Measurements from ENCODE around the gene COG1. TPM values are rescaled to one million over a fixed set of nuclear protein-coding genes. Genes with fewer than 3 reads are reported as not detected.
"Not testable (repeated sequence)": the region's sequence is repeated elsewhere in the genome, so short reads cannot be mapped to it uniquely, and the experiment has no call there.

Gene COG1, protein sequence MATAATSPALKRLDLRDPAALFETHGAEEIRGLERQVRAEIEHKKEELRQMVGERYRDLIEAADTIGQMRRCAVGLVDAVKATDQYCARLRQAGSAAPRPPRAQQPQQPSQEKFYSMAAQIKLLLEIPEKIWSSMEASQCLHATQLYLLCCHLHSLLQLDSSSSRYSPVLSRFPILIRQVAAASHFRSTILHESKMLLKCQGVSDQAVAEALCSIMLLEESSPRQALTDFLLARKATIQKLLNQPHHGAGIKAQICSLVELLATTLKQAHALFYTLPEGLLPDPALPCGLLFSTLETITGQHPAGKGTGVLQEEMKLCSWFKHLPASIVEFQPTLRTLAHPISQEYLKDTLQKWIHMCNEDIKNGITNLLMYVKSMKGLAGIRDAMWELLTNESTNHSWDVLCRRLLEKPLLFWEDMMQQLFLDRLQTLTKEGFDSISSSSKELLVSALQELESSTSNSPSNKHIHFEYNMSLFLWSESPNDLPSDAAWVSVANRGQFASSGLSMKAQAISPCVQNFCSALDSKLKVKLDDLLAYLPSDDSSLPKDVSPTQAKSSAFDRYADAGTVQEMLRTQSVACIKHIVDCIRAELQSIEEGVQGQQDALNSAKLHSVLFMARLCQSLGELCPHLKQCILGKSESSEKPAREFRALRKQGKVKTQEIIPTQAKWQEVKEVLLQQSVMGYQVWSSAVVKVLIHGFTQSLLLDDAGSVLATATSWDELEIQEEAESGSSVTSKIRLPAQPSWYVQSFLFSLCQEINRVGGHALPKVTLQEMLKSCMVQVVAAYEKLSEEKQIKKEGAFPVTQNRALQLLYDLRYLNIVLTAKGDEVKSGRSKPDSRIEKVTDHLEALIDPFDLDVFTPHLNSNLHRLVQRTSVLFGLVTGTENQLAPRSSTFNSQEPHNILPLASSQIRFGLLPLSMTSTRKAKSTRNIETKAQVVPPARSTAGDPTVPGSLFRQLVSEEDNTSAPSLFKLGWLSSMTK
- total RNA-seq = 31.4 and 31.5 TPM in 2 replicates

DNA sequence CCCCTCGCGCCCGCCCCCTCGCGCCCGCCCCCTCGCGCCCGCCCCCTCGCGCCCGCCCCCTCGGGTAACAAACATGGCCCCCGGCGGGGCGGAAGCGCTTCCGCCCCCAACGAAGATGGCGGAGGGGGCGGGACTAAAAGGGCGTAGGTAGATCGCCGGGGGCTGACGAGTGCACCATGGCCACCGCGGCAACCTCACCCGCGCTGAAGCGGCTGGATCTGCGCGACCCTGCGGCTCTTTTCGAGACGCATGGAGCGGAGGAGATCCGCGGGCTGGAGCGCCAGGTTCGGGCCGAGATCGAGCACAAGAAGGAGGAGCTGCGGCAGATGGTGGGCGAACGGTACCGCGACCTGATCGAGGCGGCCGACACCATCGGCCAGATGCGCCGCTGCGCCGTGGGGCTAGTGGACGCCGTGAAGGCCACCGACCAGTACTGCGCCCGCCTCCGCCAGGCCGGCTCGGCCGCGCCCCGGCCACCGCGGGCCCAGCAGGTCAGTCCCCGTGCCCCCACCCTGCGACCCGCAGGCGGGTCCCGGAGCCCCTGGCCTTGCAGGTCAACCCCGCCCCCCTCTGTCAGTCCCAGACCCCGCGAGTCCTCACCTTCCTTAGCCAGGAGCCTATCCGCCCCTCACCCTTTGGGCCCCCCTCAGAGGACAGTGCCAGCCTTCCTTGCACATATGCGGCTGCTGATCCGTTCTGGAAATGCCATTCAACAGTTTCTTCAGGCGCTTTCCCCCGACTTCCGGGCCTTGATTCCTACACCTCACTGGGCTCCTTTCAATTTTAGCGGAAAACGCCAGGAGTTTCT is at the start of gene COG1:
Gene COG1 (plus strand): TSS at position 162 of the 808 bp plus-strand sequence. CDS start 15 bp downstream, at position 177.
- no peaks in the 10 kb centered on the region for H3K27me3 Mint-ChIP-seq (ENCODE audit: low read depth)

DNA sequence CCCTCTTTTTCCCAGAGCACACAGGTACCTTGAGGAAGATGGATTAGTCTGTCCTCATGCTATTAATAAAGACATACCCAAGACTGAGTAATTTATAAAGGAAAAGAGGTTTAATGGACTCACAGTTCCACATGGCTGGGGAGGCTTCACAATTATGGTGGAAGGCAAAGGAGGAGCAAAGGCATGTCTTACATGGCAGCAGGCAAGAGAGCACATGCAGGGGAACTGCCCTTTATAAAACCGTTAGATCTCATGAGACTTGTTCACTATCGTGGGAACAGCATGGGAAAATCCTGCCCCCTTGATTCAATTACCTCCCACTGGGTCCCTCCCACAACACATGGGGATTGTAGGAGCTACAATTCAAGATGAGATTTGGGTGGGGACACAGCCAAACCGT is 48.6 kb upstream of the COG1 start:
- intact Hi-C loops (cut with micrococcal nuclease); H3K27ac Mint-ChIP-seq; H3K36me3 Mint-ChIP-seq (ENCODE audit: low read depth); H3K4me3 Mint-ChIP-seq (ENCODE audit: low read depth); DNase-seq (ENCODE audit: low spot score): not testable (repeated sequence)
- peaks cover 13% of the 10 kb centered on the region for H3K27me3 Mint-ChIP-seq (ENCODE audit: low read depth)
- H3K4me1 Mint-ChIP-seq (ENCODE audit: low read depth) = peaks cover 13% of the 10 kb centered on the region
- peaks cover 33% of the 10 kb centered on the region for H3K9me3 Mint-ChIP-seq

More for the DNA sequence above, at the start of gene COG1:
- intact Hi-C loops (cut with micrococcal nuclease) = loop anchor here (1.0 to 5.0 kb wide), 3 partner anchors 39 to 600 kb away; partner anchors contain the start of gene CDC42EP4
- peaks cover 15% of the 10 kb centered on the region for H3K4me1 Mint-ChIP-seq (ENCODE audit: low read depth)
- peak; percentile 56 for DNase-seq (ENCODE audit: low spot score)
- peak within 1 kb of the TSS; percentile 94 for H3K27ac Mint-ChIP-seq
- peak within 1 kb of the TSS; percentile 93 for H3K4me3 Mint-ChIP-seq (ENCODE audit: low read depth)
- H3K9me3 Mint-ChIP-seq = no peaks in the 10 kb centered on the region
- H3K36me3 Mint-ChIP-seq (ENCODE audit: low read depth) = peaks cover 29% of the 10 kb centered on the region

DNA sequence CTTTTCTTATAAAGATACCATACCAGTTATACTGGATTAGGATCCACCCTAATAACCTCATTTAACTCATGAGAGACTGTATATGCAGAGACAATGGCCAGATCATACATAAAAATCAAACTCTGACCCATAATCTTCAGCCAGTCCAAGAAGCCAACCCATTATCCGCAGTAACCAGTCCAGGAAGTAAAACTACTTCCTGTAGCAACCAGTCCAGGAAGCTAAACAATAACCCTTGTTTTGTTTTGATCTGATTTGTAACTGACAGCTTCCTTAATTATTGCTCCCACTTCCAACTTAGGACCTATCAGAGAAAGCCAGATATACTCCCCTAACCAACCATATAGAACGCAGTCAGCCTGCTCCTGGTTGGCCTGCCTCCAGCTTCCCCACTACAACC is 47.2 kb upstream of the COG1 start:
- H3K27me3 Mint-ChIP-seq (ENCODE audit: low read depth) = peaks cover 16% of the 10 kb centered on the region
- H3K4me1 Mint-ChIP-seq (ENCODE audit: low read depth) = peaks cover 15% of the 10 kb centered on the region
- no peak for DNase-seq (ENCODE audit: low spot score)
- H3K36me3 Mint-ChIP-seq (ENCODE audit: low read depth) = no peaks in the 10 kb centered on the region
- no peak overlapping the region for H3K27ac Mint-ChIP-seq
- intact Hi-C loops (cut with micrococcal nuclease) = no loop called here
- peaks cover 40% of the 10 kb centered on the region for H3K9me3 Mint-ChIP-seq
- no peak overlapping the region for H3K4me3 Mint-ChIP-seq (ENCODE audit: low read depth)

DNA sequence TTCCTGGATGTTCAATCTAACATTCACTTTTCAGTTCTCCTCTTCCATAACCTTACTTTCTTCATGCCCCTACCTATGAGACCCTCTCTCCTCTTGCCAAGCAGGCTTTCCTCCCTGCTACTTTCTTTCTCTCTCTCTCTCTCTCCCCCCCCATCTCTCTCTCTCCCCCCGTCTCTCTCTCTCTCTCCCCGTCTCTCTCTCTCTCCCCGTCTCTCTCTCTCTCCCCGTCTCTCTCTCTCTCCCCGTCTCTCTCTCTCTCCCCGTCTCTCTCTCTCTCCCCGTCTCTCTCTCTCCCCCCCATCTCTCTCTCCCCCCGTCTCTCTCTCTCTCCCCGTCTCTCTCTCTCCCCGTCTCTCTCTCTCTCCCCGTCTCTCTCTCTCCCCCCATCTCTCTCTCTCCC is 45.1 kb upstream of the COG1 start:
- DNase-seq (ENCODE audit: low spot score); H3K27ac Mint-ChIP-seq; H3K4me3 Mint-ChIP-seq (ENCODE audit: low read depth); H3K36me3 Mint-ChIP-seq (ENCODE audit: low read depth); intact Hi-C loops (cut with micrococcal nuclease): not testable (repeated sequence)
- H3K27me3 Mint-ChIP-seq (ENCODE audit: low read depth) = peaks cover 20% of the 10 kb centered on the region
- peaks cover 17% of the 10 kb centered on the region for H3K4me1 Mint-ChIP-seq (ENCODE audit: low read depth)
- H3K9me3 Mint-ChIP-seq = peaks cover 38% of the 10 kb centered on the region

DNA sequence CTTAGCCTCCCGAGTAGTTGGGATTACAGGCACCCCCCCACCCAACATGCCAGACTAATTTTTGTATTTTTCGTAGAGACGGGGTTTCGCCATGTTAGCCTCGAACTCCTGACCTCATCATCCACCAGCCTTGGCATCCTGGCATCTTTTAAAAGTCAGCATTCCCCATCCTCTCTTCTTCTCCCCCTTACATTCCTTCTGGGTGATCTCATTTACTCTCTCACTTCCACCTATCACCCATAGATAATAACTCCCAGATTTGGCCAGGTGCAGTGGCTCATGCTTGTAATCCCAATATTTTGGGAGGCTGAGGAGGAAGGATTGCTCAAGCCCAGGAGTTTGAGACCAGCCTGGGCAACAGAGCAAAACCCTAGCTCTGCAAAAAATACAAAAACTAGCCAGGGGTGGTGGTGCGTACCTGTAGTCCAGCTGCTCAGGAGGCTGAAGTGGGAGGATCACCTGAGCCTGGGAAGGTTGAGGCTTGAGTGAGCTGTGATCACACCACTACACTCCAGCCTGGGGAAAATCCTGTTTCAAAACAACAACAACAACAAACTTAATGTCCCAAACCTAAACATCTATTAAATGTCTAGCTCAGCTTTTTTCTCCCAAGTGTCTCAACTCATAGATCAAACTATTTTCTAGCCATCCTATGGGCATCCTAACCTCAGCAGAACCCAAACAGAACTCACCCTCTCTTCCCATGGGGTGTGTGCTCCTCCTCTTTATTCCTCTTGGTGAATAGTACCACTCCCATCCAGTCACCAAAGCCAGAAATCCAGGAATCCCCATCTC is 44.1 kb upstream of the COG1 start:
- H3K4me1 Mint-ChIP-seq (ENCODE audit: low read depth) = peaks cover 8% of the 10 kb centered on the region
- H3K27me3 Mint-ChIP-seq (ENCODE audit: low read depth) = peaks cover 20% of the 10 kb centered on the region
- no peaks in the 10 kb centered on the region for H3K36me3 Mint-ChIP-seq (ENCODE audit: low read depth)
- DNase-seq (ENCODE audit: low spot score) = no peak
- intact Hi-C loops (cut with micrococcal nuclease) = no loop called here
- H3K27ac Mint-ChIP-seq = no peak overlapping the region
- peaks cover 31% of the 10 kb centered on the region for H3K9me3 Mint-ChIP-seq
- no peak overlapping the region for H3K4me3 Mint-ChIP-seq (ENCODE audit: low read depth)

DNA sequence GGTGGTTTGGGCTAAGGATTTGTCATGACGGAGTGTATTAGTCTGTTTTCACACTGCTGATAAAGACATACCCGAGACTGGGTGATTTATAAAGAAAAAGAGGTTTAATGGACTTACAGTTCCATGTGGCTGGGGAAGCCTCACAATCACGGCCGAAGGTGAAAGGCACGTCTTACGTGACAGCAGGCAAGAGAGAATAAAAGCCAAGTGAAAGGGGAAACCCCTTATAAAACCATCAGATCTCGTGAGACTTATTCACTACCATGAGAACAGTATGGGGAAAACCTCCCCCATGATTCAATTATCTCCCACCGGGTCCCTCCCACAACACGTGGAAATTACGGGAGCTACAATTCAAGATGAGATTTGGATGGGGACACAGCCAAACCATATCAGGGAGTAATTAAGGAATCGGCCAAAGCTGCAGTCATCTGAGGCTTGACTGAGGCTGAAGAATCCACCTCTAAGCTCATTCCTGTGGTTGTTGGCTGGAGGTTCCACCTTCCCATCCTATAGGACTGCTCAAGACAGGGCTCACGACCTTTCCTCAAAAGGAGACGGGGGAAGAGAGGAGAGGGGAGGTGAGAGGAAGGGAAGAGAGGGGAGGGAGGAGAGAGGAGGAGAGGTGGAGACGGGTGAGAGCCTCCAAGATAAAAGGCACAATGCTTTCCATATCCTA is 42.1 kb upstream of the COG1 start:
- Mint-ChIP-seq H3K27me3 (ENCODE audit: low read depth) (peaks cover 23% of the 10 kb centered on the region), H3K9me3 (peaks cover 14% of the 10 kb centered on the region)
- H3K4me3 Mint-ChIP-seq (ENCODE audit: low read depth); H3K4me1 Mint-ChIP-seq (ENCODE audit: low read depth); DNase-seq (ENCODE audit: low spot score); intact Hi-C loops (cut with micrococcal nuclease); H3K36me3 Mint-ChIP-seq (ENCODE audit: low read depth); H3K27ac Mint-ChIP-seq: not testable (repeated sequence)

DNA sequence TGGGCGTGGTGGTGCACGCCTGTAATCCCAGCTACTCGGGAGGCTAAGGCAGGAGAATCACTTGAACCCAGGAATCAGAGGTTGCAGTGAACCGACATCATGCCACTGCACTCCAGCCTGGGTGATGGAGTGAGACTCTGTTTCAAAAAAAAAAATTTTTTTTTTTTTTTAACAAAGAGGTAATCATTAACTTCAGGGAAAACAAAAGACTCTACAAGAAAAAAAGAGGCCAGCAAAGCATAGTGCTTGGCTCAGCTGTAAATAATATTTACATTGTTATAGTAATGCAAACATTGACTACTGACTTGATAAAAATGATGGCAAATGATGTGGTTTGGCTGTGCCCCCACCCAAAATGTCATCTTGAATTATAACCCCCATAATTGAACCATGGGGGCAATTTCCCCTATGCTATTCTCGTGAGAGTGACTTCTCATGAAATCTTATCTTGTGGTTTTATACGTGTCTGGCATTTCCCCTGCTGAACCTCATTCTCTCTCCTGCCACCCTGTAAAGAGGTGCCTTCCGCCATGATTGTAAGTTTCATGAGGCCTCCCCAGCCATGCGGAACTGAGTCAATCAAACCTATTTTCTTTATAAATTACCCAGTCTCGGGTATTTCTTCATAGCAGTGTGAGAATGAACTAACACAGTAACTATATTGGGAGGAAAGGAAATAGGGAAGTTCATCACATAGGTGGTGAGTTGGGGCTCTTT is 40.8 kb upstream of the COG1 start:
- Mint-ChIP-seq H3K9me3 (peaks cover 10% of the 10 kb centered on the region), H3K4me1 (ENCODE audit: low read depth) (peaks cover 9% of the 10 kb centered on the region), H3K27ac (no peak overlapping the region), H3K27me3 (ENCODE audit: low read depth) (peaks cover 23% of the 10 kb centered on the region), H3K36me3 (ENCODE audit: low read depth) (no peaks in the 10 kb centered on the region), H3K4me3 (ENCODE audit: low read depth) (no peak overlapping the region)
- intact Hi-C loops (cut with micrococcal nuclease) = no loop called here
- no peak for DNase-seq (ENCODE audit: low spot score)

DNA sequence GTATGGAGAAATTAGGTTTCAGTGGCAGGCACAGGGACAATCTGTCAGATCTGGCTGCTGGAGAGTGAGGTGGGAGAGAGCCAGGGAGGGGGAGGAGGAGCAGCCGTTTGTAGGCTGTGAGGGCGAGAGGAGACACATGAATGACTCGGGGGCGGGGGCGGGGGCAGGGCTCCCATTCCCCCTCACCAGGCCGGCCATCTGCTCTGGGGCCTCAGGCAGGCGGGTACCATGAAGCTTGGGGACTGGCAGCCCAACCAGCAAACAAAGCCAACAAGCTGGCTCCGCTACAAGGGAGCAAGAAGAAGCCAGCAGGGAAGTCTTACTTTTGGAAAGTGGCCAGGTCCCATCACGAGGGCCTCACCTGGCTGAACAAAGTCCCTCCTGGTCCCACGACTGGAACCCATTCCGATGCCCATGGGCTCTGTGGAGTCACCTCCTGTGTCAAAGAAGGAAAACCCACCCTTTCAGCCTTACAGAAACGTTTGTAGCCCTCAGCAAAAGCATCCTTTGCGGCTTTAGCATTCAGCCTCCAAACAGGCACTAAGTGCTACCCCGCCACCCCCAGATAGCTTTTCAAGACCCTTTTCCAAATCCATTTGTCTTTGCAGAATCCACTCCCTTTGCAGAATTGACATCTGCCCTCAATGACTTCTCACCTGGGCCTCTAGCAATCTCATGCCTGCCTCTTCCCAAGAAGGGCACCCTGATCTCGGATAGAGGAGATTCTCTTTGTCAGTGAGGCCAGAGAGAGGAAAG is 37.3 kb upstream of the COG1 start:
- Mint-ChIP-seq H3K27me3 (ENCODE audit: low read depth) (peaks cover 16% of the 10 kb centered on the region), H3K36me3 (ENCODE audit: low read depth) (no peaks in the 10 kb centered on the region), H3K9me3 (no peaks in the 10 kb centered on the region), H3K27ac (no peak overlapping the region), H3K4me1 (ENCODE audit: low read depth) (peaks cover 8% of the 10 kb centered on the region), H3K4me3 (ENCODE audit: low read depth) (no peak overlapping the region)
- intact Hi-C loops (cut with micrococcal nuclease) = loop anchor here (1.0 to 2.0 kb wide), 3 partner anchors 169 to 599 kb away; no protein-coding TSS in a partner anchor
- DNase-seq (ENCODE audit: low spot score) = no peak

DNA sequence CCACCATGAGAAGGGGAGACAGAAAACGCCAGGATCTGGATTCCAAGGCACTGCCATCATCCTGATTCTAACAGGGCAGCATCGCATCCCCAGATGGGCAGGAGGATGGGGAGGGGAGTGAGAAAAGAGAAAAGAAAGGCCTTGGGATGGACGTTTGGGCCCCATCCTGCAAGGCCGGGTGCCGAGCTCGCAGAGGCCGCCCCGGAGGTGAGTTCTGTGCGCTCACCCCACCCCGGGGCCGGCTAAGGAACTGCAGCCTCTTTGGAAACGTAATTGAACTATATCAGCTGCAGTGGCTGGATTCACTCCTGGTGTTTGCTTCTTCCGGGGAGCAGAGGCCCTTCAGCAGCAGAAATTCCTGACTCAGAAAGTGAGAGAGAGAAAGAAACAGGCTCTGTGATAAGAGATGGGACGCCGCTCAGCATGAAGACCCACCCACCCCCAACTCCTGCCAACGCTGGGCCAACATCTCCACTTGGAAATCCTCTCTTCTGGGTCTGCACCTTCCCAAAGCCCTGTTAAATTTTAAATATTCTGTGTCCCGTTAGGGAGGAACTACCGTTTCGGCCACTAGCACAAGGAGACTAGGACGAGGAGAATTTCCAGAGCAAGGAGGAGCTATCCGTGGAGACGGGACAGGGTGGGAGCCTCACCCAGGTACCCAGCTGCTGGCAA is 36.6 kb upstream of the COG1 start:
- peaks cover 20% of the 10 kb centered on the region for H3K27me3 Mint-ChIP-seq (ENCODE audit: low read depth)
- no peak overlapping the region for H3K4me3 Mint-ChIP-seq (ENCODE audit: low read depth)
- intact Hi-C loops (cut with micrococcal nuclease) = loop anchor here (1.0 to 2.0 kb wide), 3 partner anchors 170 to 600 kb away; no protein-coding TSS in a partner anchor
- no peak overlapping the region for H3K27ac Mint-ChIP-seq
- H3K4me1 Mint-ChIP-seq (ENCODE audit: low read depth) = peaks cover 14% of the 10 kb centered on the region
- no peaks in the 10 kb centered on the region for H3K9me3 Mint-ChIP-seq
- no peaks in the 10 kb centered on the region for H3K36me3 Mint-ChIP-seq (ENCODE audit: low read depth)
- peak; percentile 48 for DNase-seq (ENCODE audit: low spot score)
